Prostate gland (tissue), 2 donors: ENCODE measurements around the gene ZBTB43.

Source experiments
- CTCF ChIP-seq, 4 experiments: fragments of 200-600 bp in 2 of 4; fragments of 450-650 bp in 2 of 4; sonication (generic) in 2 of 4; IDR thresholded peaks; 1 replicate in 3 of 4; 2 replicates in 1 of 4; pipeline ENCODE4 v1.5.1; 2016 to 2019; ENCODE audit warnings: antibody characterized with exemption in 4 of 4, mild to moderate bottlenecking in 2 of 4, moderate library complexity in 2 of 4
- POLR2A ChIP-seq: fragments of 450-650 bp; IDR thresholded peaks from one replicate; pipeline ENCODE4 v1.6.1; 2016; ENCODE audit warnings: antibody characterized with exemption, mild to moderate bottlenecking

- TF ChIP-seq CTCF (IDR thresholded peaks at IDR 0.05) (no peak), POLR2A (no peak)
Observed at GRCh38 chr9:126842977-126843799, 38.3 kb downstream of the ZBTB43 start.
